GM19324 (cell line): ENCODE data around the gene IFI27L2.
"Not testable (repeated sequence)": the region's sequence is repeated elsewhere in the genome, so short reads cannot be mapped to it uniquely, and the experiment has no call there.

Source experiments
- ATAC-seq: cut with Tn5 transposase; IDR thresholded peaks from one replicate; pipeline ENCODE4 v1.9.1; 2021; ENCODE audit warnings: mild to moderate bottlenecking, moderate library complexity; ENCODE audit not compliant: unreplicated experiment, low FRiP score

The IFI27L2 gene, protein sequence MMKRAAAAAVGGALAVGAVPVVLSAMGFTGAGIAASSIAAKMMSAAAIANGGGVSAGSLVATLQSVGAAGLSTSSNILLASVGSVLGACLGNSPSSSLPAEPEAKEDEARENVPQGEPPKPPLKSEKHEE

DNA sequence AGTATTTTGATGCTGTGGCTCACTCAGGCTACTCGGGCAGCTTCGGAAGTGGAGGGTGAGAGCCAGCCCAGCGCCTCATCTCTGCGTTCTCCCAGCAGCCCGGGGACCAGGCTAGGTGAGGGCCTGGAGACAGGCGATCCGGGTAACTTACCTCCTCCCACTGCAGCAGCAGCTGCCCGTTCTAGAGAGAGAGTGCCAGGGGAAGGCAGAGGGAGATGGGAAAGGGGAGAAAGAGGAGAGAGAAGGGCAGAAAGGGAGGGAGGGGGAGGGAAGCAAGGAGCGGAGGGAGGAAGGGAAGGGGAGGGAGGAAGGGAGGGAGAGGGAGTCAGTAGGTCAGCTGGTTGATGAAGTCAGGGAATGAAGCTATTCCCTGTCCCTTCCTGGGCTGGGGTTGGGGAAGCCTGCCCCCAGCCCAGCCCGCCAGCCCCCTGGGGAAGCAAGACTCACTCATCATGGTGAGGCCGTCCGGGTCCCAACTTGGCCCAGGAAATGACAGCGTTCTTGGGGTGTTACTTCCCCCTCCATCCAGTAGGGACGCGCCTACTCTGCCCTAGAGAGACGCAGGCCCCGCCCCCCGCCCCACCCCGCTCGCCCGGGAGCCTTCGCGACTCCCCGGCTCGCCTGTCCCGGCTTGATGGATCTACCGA lies at the start of gene IFI27L2:
IFI27L2 (minus strand) TSS at position 494 of the 647 bp plus-strand sequence; CDS start at position 454, 40 bp downstream.
- ATAC-seq = peak; percentile 92

DNA sequence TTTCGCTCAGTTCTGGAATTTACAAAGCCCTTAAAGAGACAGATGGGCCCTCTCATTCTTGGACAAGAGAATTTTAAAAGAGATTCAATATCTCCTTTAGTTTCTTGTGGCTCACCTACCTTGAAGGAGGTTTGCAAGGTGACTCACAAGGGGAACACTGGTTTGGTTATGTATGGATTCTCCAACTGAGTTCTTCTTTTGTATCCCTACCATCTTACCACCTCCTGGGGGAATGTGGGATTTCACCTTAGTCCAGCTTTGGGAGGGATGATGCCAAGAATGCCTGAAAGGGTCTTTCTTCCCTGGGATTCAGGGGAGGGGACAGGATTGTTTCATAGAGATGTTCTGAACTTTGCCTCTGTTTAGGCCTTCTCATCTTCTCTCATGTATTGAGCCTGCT lies 48.4 kb upstream of the IFI27L2 start:
- ATAC-seq = no peak

DNA sequence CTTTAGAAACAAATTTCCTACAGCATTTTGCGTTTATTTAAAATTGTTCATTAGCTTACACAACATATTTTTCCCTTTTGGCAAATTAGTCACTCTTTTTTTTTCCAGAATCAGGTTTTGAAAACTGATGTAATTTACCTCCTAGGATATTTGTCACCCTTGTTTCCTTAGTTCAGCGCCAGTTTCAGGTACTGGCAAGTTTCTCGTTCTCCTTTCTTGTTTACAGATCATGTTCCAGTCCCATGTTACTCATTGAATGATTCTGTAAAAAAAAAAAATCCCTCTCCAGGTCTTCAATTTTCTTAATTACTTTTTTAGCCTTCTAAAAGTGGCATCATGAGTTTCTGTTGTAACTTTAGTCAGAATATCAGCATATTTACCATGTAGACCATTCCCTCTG lies 47.4 kb upstream of the IFI27L2 start:
- ATAC-seq = no peak

DNA sequence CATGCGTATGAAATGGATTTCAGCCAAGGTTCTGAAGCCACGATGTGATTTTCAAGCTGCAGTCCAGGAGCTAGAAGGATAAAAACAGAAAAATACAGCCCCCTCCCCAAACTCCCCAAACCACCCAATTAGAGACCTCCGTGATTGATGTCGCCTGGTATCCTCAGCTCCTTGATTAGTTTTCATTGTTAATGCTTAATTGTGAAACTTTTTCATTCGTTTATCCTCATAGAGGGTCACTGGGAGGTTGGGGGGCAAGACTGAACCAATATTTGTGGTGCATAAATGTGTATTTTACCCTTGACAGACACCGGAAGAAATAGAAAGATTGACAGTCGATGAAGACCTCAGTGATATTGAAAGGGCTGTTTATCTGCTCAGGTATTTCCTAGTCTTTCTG lies 46.3 kb upstream of the IFI27L2 start:
- ATAC-seq = no peak

GRCh38 chr14:94175011-94175745 lies 45.8 kb upstream of the IFI27L2 start:
- no peak for ATAC-seq

DNA sequence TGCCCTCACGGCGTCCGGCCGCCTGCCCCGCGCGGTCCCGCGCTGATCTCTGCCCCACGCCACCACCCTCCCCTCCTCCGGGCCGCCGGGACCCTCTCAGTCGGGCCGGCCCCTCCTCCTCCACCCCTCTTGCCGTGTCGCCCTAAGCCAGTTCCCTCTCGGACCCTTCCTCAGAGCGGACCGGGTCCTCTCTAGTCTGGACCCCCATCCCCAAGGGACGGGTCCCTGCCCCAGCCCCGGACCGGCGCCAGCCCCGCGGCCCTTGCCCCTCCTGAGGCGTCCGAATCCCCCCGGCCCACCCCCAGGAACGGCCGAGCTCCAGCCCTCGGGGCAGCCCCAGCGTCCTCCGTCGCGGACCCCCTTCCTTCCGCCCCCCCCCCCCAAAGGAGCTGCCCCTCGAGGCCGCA lies 45.2 kb upstream of the IFI27L2 start:
- peak; percentile 23 for ATAC-seq

- ATAC-seq = peak; percentile 86
These were observed 44.6 kb upstream of the IFI27L2 start, which contains the start of gene PPP4R4 for GRCh38 chr14:94173885-94174603. Gene PPP4R4 (plus strand): TSS chr14:94174322. CDS start chr14:94174466, 144 bp downstream.

DNA sequence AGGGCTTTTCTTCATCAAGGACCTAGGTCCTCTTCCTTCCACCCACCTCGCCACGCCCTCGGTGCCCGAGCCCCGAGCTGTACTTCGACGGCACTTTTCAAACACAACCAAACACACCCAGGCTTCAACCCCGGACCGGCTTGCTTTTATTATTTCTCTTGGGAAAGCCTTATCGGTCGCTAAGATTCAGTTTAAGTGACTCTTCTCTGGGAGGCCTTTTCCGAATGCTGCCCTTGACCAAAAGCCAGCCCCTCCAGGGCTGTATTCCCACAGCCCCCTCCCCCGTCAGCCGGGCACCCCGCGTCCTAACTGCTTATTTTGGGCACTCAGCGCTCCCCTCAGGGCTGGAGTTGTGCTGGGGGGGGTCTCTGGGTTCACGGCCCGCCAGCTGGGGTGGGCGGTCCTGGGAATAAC lies 44.1 kb upstream of the IFI27L2 start:
- ATAC-seq = no peak

- ATAC-seq = no peak
These were observed 43.1 kb upstream of the IFI27L2 start for GRCh38 chr14:94172545-94172944.

DNA sequence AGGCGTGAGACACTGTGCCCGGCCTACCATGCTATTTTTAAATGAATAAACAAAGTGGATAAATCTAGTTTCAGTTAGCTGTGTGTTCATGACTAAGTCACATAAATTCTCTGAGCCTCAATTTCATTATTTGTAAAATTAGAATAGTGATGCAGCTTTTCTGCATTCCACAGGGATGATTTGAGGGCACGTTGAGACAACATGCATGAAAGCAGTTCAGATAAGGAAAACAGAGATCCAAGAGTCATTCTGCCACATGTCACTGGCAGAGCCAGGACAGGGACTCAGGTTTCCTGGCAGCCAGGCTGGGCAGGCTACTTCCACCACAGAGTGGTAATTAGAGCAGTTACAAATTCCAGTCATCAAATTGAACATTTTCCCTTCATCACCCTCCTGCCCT lies 41.8 kb upstream of the IFI27L2 start:
- ATAC-seq = no peak

GRCh38 chr14:94170136-94170535 lies 40.7 kb upstream of the IFI27L2 start:
- ATAC-seq = no peak

- ATAC-seq = no peak
These were observed 36.3 kb upstream of the IFI27L2 start for GRCh38 chr14:94165744-94166143.

- ATAC-seq = no peak
These were observed 35.5 kb upstream of the IFI27L2 start for GRCh38 chr14:94164685-94165431.

DNA sequence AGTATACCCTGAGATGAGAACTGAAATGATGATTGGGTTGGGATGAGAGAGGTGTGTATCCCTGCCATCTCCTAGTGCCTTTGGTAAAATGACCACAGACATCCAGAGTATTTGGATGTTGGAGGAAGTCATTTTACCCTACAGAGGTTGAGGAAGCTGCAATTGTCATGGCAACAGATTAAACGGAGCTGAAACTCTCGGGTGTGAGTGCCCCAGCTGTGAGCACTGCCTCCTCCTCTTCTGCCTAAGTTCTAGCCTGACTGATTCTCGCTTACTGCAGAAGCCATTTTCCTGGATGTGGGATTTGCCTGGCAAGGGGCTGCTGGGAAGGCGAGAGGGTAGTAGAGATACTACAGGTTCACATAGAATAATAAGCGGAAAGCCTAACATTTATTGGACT lies 34.4 kb upstream of the IFI27L2 start:
- no peak for ATAC-seq

DNA sequence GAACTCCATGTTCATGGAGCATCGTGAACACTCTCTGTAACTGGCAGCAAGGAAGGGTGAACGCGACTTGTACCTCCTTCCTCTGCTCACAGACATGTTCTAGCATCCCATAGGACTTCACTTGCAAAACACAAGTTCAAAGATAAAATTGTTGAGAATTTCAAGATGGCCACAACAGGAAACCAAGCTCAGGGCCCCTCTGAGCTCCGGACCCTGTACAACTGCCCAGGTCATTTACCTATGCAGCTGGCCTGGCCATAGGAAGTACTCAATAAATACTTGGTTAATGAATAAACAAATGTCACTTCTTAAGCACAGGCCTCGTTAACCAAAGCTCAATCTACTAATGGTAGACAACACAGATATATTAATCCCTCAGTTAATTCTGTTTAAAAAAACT lies 33.1 kb upstream of the IFI27L2 start:
- no peak for ATAC-seq

DNA sequence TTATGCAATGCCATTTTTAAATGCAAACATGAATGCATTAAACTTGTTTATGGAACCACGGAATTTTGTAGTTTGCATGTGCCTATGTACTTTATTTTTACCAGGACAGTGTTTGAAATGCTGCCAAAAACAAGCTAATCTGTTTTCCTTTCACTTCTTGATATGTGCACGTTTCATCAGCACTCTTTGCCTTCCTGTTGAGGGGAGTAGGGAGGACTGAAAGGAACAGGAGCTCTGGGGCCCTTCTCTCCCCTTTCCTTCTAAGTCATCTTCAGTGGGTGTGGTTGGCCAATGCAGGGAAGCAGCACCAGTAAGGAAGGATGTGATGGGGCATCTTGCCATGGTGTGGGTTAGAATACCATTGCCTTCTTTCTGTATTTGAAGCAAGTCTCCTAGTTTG lies 32.6 kb upstream of the IFI27L2 start:
- no peak for ATAC-seq

DNA sequence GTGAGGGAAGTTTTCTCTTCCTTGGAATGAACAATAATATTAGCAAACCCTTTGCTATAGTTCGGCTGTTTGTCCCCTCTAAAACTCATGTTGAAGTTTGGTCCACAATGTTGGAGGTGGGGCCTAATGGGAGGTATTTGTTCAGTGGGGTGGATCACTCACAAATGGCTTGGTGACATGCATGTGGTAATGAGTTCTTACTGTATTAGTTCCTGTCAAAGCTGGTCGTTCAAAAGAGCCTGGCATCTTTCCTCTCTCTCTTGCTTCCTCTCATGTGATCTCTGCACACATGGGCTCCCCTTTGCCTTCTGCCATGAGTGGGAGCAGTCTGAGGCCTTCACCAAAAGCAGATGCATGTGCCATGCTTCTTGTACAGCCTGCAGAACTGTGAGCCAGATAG lies 31.7 kb upstream of the IFI27L2 start:
- ATAC-seq = no peak

DNA sequence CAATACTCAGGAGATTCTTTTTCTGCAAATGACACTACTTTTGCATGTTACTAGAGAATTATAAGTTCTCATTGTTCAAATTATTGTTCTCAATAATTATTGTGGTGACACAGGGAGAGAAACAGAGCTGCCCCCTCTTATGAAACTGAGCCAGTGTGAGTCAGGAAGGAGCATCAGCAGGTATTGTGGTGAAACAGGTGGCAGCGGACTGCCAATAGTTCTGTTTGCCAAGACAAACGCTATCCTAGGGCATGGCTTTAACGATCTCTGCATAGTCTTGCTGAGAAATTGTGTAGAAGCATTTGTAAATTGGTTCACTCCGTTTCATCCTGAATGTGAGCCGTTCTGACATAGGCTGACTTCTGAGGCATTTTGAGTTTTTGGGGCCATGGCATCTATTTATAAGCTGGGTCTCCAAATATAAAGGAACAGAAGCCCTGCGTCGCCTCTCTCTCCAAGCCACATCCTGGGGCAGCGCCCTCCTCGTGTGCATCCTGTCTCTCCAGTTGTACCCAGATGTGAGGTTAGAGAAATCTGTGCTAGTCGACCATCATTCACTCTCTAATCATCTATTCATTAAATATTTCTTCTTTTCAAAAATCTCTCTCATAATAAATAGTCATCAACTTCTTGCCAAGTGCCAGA lies 29.0 kb upstream of the IFI27L2 start:
- no peak for ATAC-seq

DNA sequence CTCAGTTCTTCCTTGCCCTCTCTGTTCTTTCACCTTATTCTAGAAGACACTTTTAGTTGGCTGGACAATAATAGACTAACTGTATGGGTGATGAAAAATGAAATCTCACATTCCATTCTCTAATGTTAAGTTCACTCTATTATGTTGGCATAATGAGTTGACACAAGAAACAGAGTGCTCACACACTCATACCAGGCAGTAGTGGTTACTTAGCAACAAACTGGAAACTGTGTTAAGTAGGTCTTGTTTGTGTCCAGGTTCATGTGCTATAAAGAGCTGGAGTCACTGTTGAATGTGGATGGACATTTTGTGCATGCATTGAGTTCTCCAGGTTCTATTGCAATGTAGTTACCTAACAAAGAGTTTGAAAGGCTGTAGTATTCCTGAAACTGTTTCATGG lies 27.8 kb upstream of the IFI27L2 start:
- no peak for ATAC-seq

- not testable (repeated sequence) for ATAC-seq
These were observed 26.7 kb upstream of the IFI27L2 start for GRCh38 chr14:94156143-94156542.
